Fibroblast of lung (primary cell): ENCODE data around the gene COL8A2. TPM values are rescaled to one million over a fixed set of nuclear protein-coding genes. Genes with fewer than 3 reads are reported as not detected.
A peak's percentile ranks its signal among the peaks of the same experiment; 100 is the strongest.

ENCODE experiments used
- DNase-seq, 2 donors: peaks; one replicate each; pipeline versions ENCODE4 v3.0.0 to v3.0.0-alpha.2; 2010; ENCODE audit warnings: low read depth in 2 of 2
- H2AFZ ChIP-seq: 2 replicates; pipeline ENCODE4 v1.5.1; 2012; ENCODE audit warnings: low read length, control low read depth, inconsistent platforms
- H3K27ac ChIP-seq: 2 replicates; pipeline ENCODE4 v1.5.1; 2011; ENCODE audit warnings: low read length, control low read depth; ENCODE audit not compliant: insufficient read depth
- H3K27me3 ChIP-seq: 2 replicates; pipeline ENCODE4 v1.5.1; 2011; ENCODE audit warnings: mild to moderate bottlenecking, low read length; ENCODE audit not compliant: control insufficient read depth, insufficient read depth
- H3K36me3 ChIP-seq: 2 replicates; pipeline ENCODE4 v1.5.1; 2011; ENCODE audit warnings: low read length; ENCODE audit not compliant: control insufficient read depth, insufficient read depth
- H3K4me1 ChIP-seq: 2 replicates; pipeline ENCODE4 v1.5.1; 2011; ENCODE audit warnings: low read length; ENCODE audit not compliant: control insufficient read depth, insufficient read depth; ENCODE audit errors: extremely low read depth
- H3K4me2 ChIP-seq: 2 replicates; pipeline ENCODE4 v1.5.1; 2011; ENCODE audit warnings: low read length, control low read depth; ENCODE audit not compliant: insufficient read depth; ENCODE audit errors: extremely low read depth
- H3K4me3 ChIP-seq, 4 experiments: fragments of 200-600 bp in 1 of 4; sonication (generic) in 1 of 4; replicated peaks in 1 of 4; 2 replicates each; pipeline ENCODE4 v1.5.1; 2011 to 2016; ENCODE audit warnings: low read length in 4 of 4, low read depth in 3 of 4, mild to moderate bottlenecking in 3 of 4, control low read depth in 2 of 4, inconsistent platforms in 1 of 4, mixed read lengths in 1 of 4; ENCODE audit not compliant: insufficient read depth in 1 of 4; ENCODE audit errors: control extremely low read depth in 1 of 4
- H3K79me2 ChIP-seq: 2 replicates; pipeline ENCODE4 v1.5.1; 2012; ENCODE audit warnings: mild to moderate bottlenecking, low read length, inconsistent platforms; ENCODE audit not compliant: control insufficient read depth, insufficient read depth
- H3K9ac ChIP-seq: 2 replicates; pipeline ENCODE4 v1.5.1; 2011; ENCODE audit warnings: mild to moderate bottlenecking, low read length, control low read depth; ENCODE audit not compliant: insufficient read depth
- H3K9me3 ChIP-seq: 2 replicates; pipeline ENCODE4 v1.5.1; 2012; ENCODE audit warnings: low read depth, low read length; ENCODE audit not compliant: control insufficient read depth, insufficient read depth
- H4K20me1 ChIP-seq: 2 replicates; pipeline ENCODE4 v1.5.1; 2011; ENCODE audit warnings: low read length; ENCODE audit not compliant: control insufficient read depth, insufficient read depth; ENCODE audit errors: extremely low read depth
- CTCF ChIP-seq, 2 donors: IDR thresholded peaks in 1 of 2; conservative IDR thresholded peaks in 1 of 2; 1 replicate in 1 of 2; 2 replicates in 1 of 2; pipeline ENCODE4 v1.5.1; 2011 to 2012; ENCODE audit warnings: low read length in 2 of 2, control low read depth in 1 of 2, inconsistent platforms in 1 of 2, low read depth in 1 of 2, mild to moderate bottlenecking in 1 of 2
- EZH2 ChIP-seq: IDR thresholded peaks from 2 replicates; pipeline ENCODE4 v1.5.1; 2012; ENCODE audit warnings: low read length, control low read depth, mild to moderate bottlenecking; ENCODE audit errors: missing control alignments
- polyA plus RNA-seq, 2 donors: library from polyadenylated mRNA; depleted of rRNA in 1 of 2; stranded (reverse) in 1 of 2; unstranded in 1 of 2; fragments of >200 nt; gene quantifications; 2 replicates each; pipeline ENCODE4 v1.2.1, GENCODE V29; 2011 to 2012; ENCODE audit warnings: missing spikeins in 1 of 2
- total RNA-seq: library from RNA; depleted of rRNA; stranded (reverse); fragments of >200 nt; gene quantifications from 2 replicates; pipeline ENCODE4 v1.2.1, GENCODE V29; 2014

Gene COL8A2
- total and polyA plus RNA-seq, 2 donors (not counting 1 experiment from before 2014, with no cell fraction given), result 2.9 to 31.0 TPM

- peaks cover 50% of the 10 kb centered on the region for H3K36me3 ChIP-seq
- H3K4me3 ChIP-seq, result no peak overlapping the region
- H3K4me1 ChIP-seq, result peaks cover 11% of the 10 kb centered on the region
- no peak overlapping the region for H3K4me2 ChIP-seq
- H3K79me2 ChIP-seq, result peaks cover 81% of the 10 kb centered on the region
- no peaks in the 10 kb centered on the region for H3K9me3 ChIP-seq
- H4K20me1 ChIP-seq, result no peaks in the 10 kb centered on the region
- no peak overlapping the region for H2AFZ ChIP-seq
- TF ChIP-seq CTCF (conservative IDR thresholded peaks at IDR 0.05 in 1 of 2, IDR thresholded peaks at IDR 0.05 in 1 of 2; ENCODE audit: low read depth in 1 of 2, low read length in 2 of 2) (no peak), EZH2 (no peak)
- H3K9ac ChIP-seq, result no peak overlapping the region
- DNase-seq, result no peak
- H3K27me3 ChIP-seq, result no peaks in the 10 kb centered on the region
- H3K27ac ChIP-seq, result peak overlapping the region; percentile 62
Measured at GRCh38 chr1:36172017-36172747, 47.2 kb upstream of the COL8A2 start.

DNA sequence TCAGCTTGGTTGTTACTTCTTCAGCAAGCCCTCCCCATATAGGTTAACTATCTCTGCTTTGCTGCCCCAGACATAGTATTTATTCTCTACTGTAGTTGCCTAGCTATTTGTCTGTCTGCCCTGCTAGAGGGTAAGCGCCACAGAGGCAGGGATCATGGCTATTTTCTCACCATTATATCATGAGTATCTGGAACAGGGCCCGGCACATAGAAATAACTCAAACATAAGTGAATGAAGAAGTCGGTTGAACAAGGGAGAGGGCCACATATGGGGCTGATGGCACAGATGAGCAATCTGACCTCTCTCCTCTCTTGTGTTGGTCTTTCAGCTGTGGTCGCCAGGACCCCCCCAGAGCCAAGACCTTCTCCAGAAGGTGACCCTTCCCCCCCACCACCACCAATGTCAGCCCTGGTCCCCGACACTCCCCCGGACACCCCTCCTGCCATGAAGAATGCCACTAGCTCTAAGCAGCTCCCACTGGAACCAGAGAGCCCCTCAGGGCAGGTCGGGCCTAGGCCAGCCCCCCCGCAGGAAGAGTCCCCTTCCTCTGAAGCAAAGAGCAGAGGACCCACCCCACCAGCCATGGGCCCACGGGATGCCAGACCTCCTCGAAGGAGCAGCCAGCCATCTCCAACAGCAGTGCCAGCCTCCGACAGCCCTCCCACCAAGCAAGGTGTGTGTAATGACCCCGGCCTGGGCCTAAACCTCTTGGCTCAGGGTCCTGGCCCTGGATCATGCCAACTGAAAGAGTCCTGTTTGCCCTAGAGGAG is 45.8 kb upstream of the COL8A2 start:
- Histone ChIP-seq H3K9ac (no peak overlapping the region), H3K36me3 (peaks cover 44% of the 10 kb centered on the region), H3K4me1 (peaks cover 17% of the 10 kb centered on the region)

More for the DNA sequence above, 45.8 kb upstream of the COL8A2 start:
- Histone ChIP-seq H2AFZ (no peak overlapping the region), H3K9me3 (no peaks in the 10 kb centered on the region), H3K79me2 (peaks cover 91% of the 10 kb centered on the region), H4K20me1 (no peaks in the 10 kb centered on the region), H3K4me3 (no peak overlapping the region), H3K27me3 (no peaks in the 10 kb centered on the region), H3K27ac (no peak overlapping the region), H3K4me2 (no peak overlapping the region)
- no peak for DNase-seq
- TF ChIP-seq EZH2, result no peak
- TF ChIP-seq CTCF (conservative IDR thresholded peaks at IDR 0.05 in 1 of 2, IDR thresholded peaks at IDR 0.05 in 1 of 2; ENCODE audit: low read depth in 1 of 2, low read length in 2 of 2), result no peak
